GM23338 (cell line): Measurements from ENCODE around the gene CLEC14A.

ENCODE experiments used
- CREB1 ChIP-seq: fragments of 250-450 bp; sonication (Bioruptor Pico); IDR thresholded peaks from 2 replicates; pipeline ENCODE4 v1.5.0; 2020; ENCODE audit warnings: low read depth, mild to moderate bottlenecking, moderate library complexity
- CTCF ChIP-seq, 2 experiments: fragments of 200-600 bp in 1 of 2; sonication (generic) in 1 of 2; conservative IDR thresholded peaks; 2 replicates each; pipeline versions ENCODE4 v1.5.1 to v1.6.1; 2016 to 2017; ENCODE audit warnings: antibody characterized with exemption in 2 of 2, low read depth in 2 of 2, mild to moderate bottlenecking in 2 of 2, moderate library complexity in 1 of 2
- ETS1 ChIP-seq: IDR thresholded peaks from 2 replicates; pipeline ENCODE4 v1.6.1; 2016; ENCODE audit warnings: antibody characterized with exemption
- EZH2 ChIP-seq: fragments of 200-600 bp; sonication (generic); IDR thresholded peaks from one replicate; pipeline ENCODE4 v1.8.0; 2017; ENCODE audit warnings: antibody characterized with exemption, mild to moderate bottlenecking, low read depth; ENCODE audit not compliant: unreplicated experiment
- EZH2phosphoT487 ChIP-seq: fragments of 200-600 bp; sonication (generic); IDR thresholded peaks from one replicate; pipeline ENCODE4 v1.8.1; 2018; ENCODE audit warnings: antibody characterized with exemption; ENCODE audit not compliant: unreplicated experiment
- JUNB ChIP-seq: IDR thresholded peaks from one replicate; pipeline ENCODE4 v1.6.1; 2016; ENCODE audit warnings: antibody characterized with exemption; ENCODE audit not compliant: unreplicated experiment
- NANOG ChIP-seq: IDR thresholded peaks from 2 replicates; pipeline ENCODE4 v1.6.1; 2016; ENCODE audit warnings: antibody characterized with exemption, borderline replicate concordance
- POLR2AphosphoS5 ChIP-seq: IDR thresholded peaks from 2 replicates; pipeline ENCODE4 v1.6.1; 2016; ENCODE audit warnings: antibody characterized with exemption, low read depth
- REST ChIP-seq: IDR thresholded peaks from one replicate; pipeline ENCODE4 v1.6.1; 2018; ENCODE audit warnings: antibody characterized with exemption; ENCODE audit not compliant: unreplicated experiment
- ZNF114 ChIP-seq: fragments of 250-450 bp; sonication (Bioruptor Pico); IDR thresholded peaks from 2 replicates; pipeline ENCODE4 v1.5.0; 2020; ENCODE audit warnings: mild to moderate bottlenecking, moderate library complexity
- ZNF331 ChIP-seq: fragments of 250-450 bp; sonication (Bioruptor Pico); IDR thresholded peaks from 2 replicates; pipeline ENCODE4 v1.5.0; 2020; ENCODE audit warnings: low read depth, mild to moderate bottlenecking, moderate library complexity
- ZNF462 ChIP-seq: fragments of 250-450 bp; sonication (Bioruptor Pico); IDR thresholded peaks from 2 replicates; pipeline ENCODE4 v1.5.0; 2020; ENCODE audit warnings: mild to moderate bottlenecking, moderate library complexity

- TF ChIP-seq CTCF (conservative IDR thresholded peaks at IDR 0.05; ENCODE audit: low read depth in 2 of 2) (no peak), REST (no peak), EZH2phosphoT487 (no peak), CREB1 (no peak), EZH2 (no peak), POLR2AphosphoS5 (no peak), ETS1 (no peak), ZNF114 (CRISPR knock-in tag) (no peak), JUNB (no peak), NANOG (no peak), ZNF462 (CRISPR knock-in tag) (no peak), ZNF331 (no peak)
Observed at GRCh38 chr14:38302966-38303365, 47.1 kb upstream of the CLEC14A start.
